NB4 (cell line): ENCODE data around the gene VASN.

ENCODE experiments used
- MYC ChIP-seq: IDR thresholded peaks from 2 replicates; pipeline ENCODE4 v1.6.1; 2011; ENCODE audit warnings: low read depth, low read length
- TF ChIP-seq, protein P1 (sequence below): IDR thresholded peaks from one replicate; pipeline ENCODE4 v1.5.1; 2012; ENCODE audit warnings: low read depth, low read length

DNA sequence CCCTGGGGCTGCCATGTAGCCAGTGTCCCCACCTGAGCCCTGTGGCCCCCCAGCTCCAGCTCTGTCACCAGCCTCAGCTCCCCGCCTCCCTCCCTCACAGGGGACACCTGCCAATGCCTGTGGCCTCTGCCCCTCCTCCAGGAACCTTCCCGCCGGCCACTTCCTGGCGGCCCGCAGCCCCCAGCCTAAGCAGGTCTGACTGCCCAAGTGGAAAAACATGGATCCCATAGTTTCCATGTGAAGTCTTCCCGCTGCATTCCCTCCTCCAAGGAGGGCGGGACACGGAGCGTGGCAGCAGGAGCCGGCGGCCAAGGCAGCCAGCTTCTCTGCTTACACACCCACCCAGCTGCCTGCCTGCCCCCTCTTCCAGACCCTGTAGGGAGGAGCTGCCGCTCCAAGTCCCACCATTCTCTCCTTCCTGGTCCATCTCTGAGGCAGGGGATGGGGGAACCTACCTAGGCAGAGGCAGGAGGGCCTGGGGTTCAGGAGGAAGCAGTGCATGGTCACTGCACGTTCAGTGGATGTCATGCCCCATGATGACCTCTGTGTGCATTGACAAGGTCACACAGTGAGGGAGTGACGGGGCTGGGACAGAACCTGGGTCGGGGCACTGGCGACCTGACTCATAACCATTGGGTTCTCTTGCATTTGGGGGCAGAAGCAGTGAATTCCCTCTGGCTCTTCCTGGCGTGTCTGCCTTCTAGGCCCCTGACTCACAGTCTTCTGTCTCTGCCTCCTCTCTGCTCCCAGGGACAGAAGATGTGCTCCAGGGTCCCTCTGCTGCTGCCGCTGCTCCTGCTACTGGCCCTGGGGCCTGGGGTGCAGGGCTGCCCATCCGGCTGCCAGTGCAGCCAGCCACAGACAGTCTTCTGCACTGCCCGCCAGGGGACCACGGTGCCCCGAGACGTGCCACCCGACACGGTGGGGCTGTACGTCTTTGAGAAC lies 8.7 kb downstream of the VASN start:
- TF ChIP-seq, protein P1, sequence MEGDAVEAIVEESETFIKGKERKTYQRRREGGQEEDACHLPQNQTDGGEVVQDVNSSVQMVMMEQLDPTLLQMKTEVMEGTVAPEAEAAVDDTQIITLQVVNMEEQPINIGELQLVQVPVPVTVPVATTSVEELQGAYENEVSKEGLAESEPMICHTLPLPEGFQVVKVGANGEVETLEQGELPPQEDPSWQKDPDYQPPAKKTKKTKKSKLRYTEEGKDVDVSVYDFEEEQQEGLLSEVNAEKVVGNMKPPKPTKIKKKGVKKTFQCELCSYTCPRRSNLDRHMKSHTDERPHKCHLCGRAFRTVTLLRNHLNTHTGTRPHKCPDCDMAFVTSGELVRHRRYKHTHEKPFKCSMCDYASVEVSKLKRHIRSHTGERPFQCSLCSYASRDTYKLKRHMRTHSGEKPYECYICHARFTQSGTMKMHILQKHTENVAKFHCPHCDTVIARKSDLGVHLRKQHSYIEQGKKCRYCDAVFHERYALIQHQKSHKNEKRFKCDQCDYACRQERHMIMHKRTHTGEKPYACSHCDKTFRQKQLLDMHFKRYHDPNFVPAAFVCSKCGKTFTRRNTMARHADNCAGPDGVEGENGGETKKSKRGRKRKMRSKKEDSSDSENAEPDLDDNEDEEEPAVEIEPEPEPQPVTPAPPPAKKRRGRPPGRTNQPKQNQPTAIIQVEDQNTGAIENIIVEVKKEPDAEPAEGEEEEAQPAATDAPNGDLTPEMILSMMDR: no peak
- no peak for TF ChIP-seq MYC
